Activated CD4-positive, alpha-beta T cell treated with anti-CD3 and anti-CD28 coated beads, Interleukin-2, amount 10 ng/mL, durations not matched to agents 24 days and 14 days (primary cell): ENCODE results near the gene STARD3NL. TPM values are rescaled to one million over a fixed set of nuclear protein-coding genes. Genes with fewer than 3 reads are reported as not detected.

Source experiments
- DNase-seq: peaks from one replicate; pipeline ENCODE4 v3.0.0; 2022
- H3K27ac Mint-ChIP-seq: one replicate; pipeline ENCODE4 v1.8.0; 2022; ENCODE audit warnings: mild to moderate bottlenecking, mixed read lengths
- H3K27me3 Mint-ChIP-seq: one replicate; pipeline ENCODE4 v1.8.0; 2022; ENCODE audit warnings: mixed read lengths
- H3K36me3 Mint-ChIP-seq: one replicate; pipeline ENCODE4 v1.8.0; 2022; ENCODE audit warnings: low read depth, mild to moderate bottlenecking, mixed read lengths
- H3K4me1 Mint-ChIP-seq: one replicate; pipeline ENCODE4 v1.8.0; 2021; ENCODE audit warnings: mixed read lengths
- H3K4me3 Mint-ChIP-seq: one replicate; pipeline ENCODE4 v1.8.0; 2022; ENCODE audit warnings: mild to moderate bottlenecking, moderate library complexity, mixed read lengths
- H3K9me3 Mint-ChIP-seq: one replicate; pipeline ENCODE4 v1.8.0; 2021; ENCODE audit warnings: mixed read lengths
- intact Hi-C: fragments of 100-400 bp; cut with micrococcal nuclease; formaldehyde crosslinking; loops from one replicate; pipeline ENCODE4 v1.15.1; 2023
- total RNA-seq: library from RNA; stranded (reverse); gene quantifications from 2 replicates; pipeline ENCODE4 v1.2.3, GENCODE V29; 2022

Gene STARD3NL, protein sequence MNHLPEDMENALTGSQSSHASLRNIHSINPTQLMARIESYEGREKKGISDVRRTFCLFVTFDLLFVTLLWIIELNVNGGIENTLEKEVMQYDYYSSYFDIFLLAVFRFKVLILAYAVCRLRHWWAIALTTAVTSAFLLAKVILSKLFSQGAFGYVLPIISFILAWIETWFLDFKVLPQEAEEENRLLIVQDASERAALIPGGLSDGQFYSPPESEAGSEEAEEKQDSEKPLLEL
- 27.1 and 27.5 TPM in 2 replicates for total RNA-seq

DNA sequence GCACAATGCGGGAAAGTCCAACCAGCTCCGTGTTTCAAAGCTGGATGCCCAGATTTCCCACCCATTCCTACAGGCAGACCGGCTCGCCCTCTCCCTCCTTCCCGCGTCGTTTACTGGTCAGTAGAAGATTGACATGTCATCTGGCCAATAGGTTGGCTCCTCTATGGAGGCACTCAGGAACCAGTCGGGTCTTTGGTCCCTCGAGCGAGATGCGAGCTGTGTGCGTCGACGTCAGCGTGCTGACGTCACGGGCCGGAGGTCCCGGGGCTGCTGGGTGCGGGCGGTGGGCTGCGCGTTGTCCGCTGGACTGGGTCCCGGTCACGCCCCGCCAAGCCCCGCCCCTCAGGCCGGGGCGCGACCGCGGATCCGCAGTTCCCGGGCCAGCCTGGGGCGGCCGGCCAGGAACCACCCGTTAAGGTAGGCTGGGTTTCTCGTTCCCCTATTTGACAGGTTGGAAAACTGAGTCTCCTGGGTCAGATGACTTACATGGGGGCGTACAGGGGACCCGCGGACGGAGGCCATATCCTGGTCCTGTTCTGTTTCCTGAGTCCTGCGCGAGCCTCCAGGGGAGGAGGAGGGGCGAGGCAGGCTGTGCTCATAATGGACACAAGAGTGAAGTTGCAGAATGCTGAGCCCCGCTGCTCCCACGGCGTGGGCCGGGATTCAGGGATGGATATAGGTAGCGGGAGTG is at the start of gene STARD3NL:
STARD3NL (plus strand) TSS at position 242 of the 691 bp plus-strand sequence. CDS start 29,260 bp downstream, outside the sequence.
- Mint-ChIP-seq H3K4me3 (peak within 1 kb of the TSS; percentile 97), H3K36me3 (peaks cover 8% of the 10 kb centered on the region), H3K9me3 (peaks cover 6% of the 10 kb centered on the region), H3K27ac (peak within 1 kb of the TSS; percentile 92), H3K27me3 (peaks cover 11% of the 10 kb centered on the region), H3K4me1 (peaks cover 34% of the 10 kb centered on the region)
- peak; percentile 97 for DNase-seq
- intact Hi-C loops: loop anchor here (1.0 to 5.0 kb wide), 6 partner anchors 45 to 729 kb away; partner anchors contain the start of gene VPS41

DNA sequence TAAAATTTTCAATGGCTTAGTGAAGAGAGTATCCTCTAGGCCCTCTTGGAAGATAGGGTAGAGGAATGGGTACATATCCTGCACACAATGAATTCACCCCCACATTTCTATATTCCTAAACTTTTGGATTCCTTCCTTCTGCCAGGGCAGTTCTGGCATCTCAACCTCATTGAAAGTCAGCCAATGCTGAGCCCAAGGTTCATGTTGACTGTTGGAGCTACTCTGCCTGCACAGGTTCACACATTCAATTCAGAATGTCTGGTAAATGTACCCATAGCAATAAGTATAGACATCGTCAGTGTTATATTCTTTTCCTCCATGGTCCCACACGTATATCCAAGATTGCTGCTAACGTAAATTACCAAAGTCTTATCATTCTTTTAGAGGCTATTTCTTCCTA is 48.9 kb upstream of the STARD3NL start:
- no peak overlapping the region for H3K4me3 Mint-ChIP-seq
- H3K9me3 Mint-ChIP-seq: no peaks in the 10 kb centered on the region
- H3K36me3 Mint-ChIP-seq: no peaks in the 10 kb centered on the region
- peaks cover 7% of the 10 kb centered on the region for H3K27me3 Mint-ChIP-seq
- DNase-seq: no peak
- intact Hi-C loops: loop anchor here (5.0 kb wide), 1 partner anchor 48 kb away; the partner anchor contains the start of gene STARD3NL
- H3K27ac Mint-ChIP-seq: no peak overlapping the region
- no peaks in the 10 kb centered on the region for H3K4me1 Mint-ChIP-seq

DNA sequence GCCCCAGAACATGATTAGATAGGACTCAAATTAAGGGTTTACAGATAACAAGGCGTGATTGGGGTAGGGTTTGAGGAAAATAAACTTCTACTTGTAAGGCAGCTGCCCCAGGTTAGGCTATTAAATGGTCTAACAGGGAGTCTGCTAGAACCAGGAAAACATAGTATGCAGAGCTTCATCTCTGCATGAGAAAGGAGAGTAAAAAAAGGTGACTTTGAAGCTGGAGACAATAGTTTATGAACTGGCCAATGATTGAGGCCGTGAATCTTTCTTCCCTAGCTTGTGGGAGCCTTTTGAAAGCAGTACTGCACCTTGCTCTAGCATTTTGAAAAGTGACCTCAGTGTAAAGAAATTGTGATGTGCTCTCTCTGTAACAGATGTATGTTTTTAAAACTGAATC is 48.5 kb upstream of the STARD3NL start:
- no peaks in the 10 kb centered on the region for H3K9me3 Mint-ChIP-seq
- H3K4me3 Mint-ChIP-seq: no peak overlapping the region
- H3K27me3 Mint-ChIP-seq: peaks cover 8% of the 10 kb centered on the region
- H3K4me1 Mint-ChIP-seq: no peaks in the 10 kb centered on the region
- H3K27ac Mint-ChIP-seq: no peak overlapping the region
- no peak for DNase-seq
- intact Hi-C loops: loop anchor here (5.0 kb wide), 1 partner anchor 48 kb away; the partner anchor contains the start of gene STARD3NL
- H3K36me3 Mint-ChIP-seq: no peaks in the 10 kb centered on the region

DNA sequence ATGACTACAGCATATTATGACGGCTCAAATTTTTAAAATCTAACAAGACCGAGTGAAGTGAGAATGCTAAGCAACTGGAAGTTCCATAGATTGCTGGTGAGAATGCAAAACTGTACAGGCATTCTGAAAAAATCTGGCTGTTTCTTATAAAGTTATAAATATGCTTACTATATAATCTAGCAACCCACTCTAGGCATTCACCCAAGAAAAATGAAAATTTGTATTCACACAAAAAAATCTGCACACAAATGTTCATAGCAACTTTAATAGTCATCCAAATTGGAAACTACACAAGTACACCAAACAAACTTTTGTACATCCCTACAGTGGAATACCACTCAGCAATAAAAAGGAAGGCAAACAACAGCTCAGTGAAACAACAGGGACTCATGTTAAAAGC is 39.9 kb upstream of the STARD3NL start:
- intact Hi-C loops: no loop called here
- Mint-ChIP-seq H3K36me3 (no peaks in the 10 kb centered on the region), H3K4me3 (no peak overlapping the region), H3K27ac (no peak overlapping the region), H3K9me3 (no peaks in the 10 kb centered on the region), H3K4me1 (no peaks in the 10 kb centered on the region), H3K27me3 (peaks cover 17% of the 10 kb centered on the region)
- DNase-seq: no peak

DNA sequence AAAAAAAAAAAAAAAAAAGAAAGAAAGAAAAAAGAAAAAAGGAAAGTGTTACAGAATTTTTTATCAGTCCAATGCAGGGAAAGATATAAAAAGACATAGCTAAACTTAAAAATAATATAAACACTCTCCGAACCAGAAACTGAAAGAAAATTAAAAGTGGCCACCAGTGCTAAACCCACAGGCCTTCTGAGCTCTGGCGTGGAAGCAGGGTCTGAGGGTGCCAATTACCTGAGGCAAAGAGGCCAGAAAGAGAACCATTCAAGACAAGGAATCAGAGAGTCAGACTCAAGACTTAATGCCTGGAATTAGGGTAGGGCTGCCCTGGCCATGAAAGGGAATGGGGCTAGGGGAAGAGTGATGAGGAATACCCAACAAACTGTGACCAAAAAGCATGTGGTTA is 36.9 kb upstream of the STARD3NL start:
- H3K27me3 Mint-ChIP-seq: peaks cover 14% of the 10 kb centered on the region
- H3K27ac Mint-ChIP-seq: no peak overlapping the region
- H3K9me3 Mint-ChIP-seq: no peaks in the 10 kb centered on the region
- no peak overlapping the region for H3K4me3 Mint-ChIP-seq
- no peaks in the 10 kb centered on the region for H3K36me3 Mint-ChIP-seq
- H3K4me1 Mint-ChIP-seq: no peaks in the 10 kb centered on the region
- intact Hi-C loops: no loop called here
- no peak for DNase-seq

DNA sequence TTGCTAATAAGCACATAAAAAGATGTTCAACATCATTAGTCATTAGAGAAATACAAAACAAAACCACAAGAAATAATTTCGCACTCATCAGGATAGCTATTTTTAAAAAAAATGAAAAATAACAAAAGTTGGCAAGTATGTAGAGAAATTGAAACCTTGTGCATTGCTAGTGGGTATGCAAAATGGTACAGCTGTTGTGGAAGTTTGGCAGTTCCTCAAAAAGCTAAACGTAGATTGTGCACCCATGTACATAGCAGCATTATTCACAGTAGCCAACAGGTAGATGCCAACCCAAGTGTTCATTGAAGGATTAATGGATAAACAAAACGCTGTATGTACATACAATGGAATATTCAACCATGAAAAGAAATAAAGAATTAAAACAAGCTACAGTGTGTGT is 35.3 kb upstream of the STARD3NL start:
- H3K27me3 Mint-ChIP-seq: peaks cover 15% of the 10 kb centered on the region
- no peak overlapping the region for H3K4me3 Mint-ChIP-seq
- no peaks in the 10 kb centered on the region for H3K36me3 Mint-ChIP-seq
- no peaks in the 10 kb centered on the region for H3K4me1 Mint-ChIP-seq
- no peaks in the 10 kb centered on the region for H3K9me3 Mint-ChIP-seq
- DNase-seq: no peak
- intact Hi-C loops: no loop called here
- H3K27ac Mint-ChIP-seq: no peak overlapping the region

DNA sequence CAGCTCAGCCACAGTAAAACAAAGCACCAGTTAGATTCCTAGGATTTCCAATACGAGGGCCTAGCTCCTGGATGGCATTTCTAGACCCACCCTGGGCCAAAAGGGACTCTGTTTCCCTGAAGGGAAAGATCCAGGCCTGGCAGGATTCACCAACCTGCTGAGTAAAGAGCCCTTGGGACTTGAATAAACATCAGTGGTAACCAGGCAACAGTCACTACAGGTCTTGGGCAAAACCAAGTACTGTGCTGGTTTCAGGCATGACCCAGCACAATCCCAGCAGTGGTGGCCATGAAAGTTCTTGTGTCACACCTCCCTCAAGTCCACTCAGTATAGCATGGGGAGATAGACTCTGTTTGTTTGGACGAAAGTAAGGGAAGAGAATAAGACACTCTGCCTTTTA is 31.0 kb upstream of the STARD3NL start:
- DNase-seq: no peak
- Mint-ChIP-seq H3K27ac (no peak overlapping the region), H3K4me3 (no peak overlapping the region), H3K9me3 (no peaks in the 10 kb centered on the region), H3K36me3 (no peaks in the 10 kb centered on the region), H3K4me1 (no peaks in the 10 kb centered on the region), H3K27me3 (peaks cover 28% of the 10 kb centered on the region)
- intact Hi-C loops: no loop called here

DNA sequence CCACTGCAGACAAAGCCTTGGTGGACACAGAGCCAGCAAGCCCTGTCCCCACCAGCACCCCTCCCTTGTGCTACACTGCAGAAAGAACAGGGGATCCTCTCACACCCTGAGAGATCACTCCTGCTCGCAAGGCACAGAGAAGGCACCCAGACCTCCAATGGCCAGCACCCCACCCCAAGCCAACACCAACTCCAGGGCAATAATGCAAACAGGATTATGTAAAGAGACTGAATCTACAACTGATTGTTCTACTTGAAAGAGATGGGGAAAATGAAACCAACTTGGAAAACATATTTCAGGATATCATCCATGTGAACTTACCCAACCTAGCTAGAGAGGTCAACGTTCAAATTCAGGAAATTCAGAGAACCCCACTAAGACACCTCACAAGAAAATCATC is 26.5 kb upstream of the STARD3NL start:
- Mint-ChIP-seq H3K4me1 (no peaks in the 10 kb centered on the region), H3K27ac (no peak overlapping the region), H3K27me3 (peaks cover 50% of the 10 kb centered on the region), H3K36me3 (no peaks in the 10 kb centered on the region), H3K9me3 (no peaks in the 10 kb centered on the region), H3K4me3 (no peak overlapping the region)
- DNase-seq: no peak
- intact Hi-C loops: no loop called here

DNA sequence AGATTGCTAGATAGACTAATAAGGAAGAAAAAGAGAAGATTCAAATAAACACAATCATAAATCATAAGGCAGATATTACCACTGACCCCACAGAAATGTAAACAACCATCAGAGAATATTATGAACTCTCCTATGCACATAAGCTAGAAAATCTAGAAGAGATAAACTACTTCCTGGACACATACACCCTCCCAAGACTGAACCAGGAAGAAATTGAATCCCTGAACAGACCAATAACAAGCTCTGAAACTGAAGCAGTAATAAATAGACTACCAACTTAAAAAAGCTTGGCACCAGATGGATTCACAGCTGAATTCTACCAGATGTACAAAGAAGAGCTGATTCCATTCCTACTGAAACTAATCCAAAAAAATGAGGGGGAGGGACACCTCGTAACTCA is 24.5 kb upstream of the STARD3NL start:
- Mint-ChIP-seq H3K4me1 (no peaks in the 10 kb centered on the region), H3K9me3 (no peaks in the 10 kb centered on the region), H3K27me3 (peaks cover 45% of the 10 kb centered on the region), H3K36me3 (no peaks in the 10 kb centered on the region), H3K4me3 (no peak overlapping the region), H3K27ac (no peak overlapping the region)
- intact Hi-C loops: no loop called here
- no peak for DNase-seq

DNA sequence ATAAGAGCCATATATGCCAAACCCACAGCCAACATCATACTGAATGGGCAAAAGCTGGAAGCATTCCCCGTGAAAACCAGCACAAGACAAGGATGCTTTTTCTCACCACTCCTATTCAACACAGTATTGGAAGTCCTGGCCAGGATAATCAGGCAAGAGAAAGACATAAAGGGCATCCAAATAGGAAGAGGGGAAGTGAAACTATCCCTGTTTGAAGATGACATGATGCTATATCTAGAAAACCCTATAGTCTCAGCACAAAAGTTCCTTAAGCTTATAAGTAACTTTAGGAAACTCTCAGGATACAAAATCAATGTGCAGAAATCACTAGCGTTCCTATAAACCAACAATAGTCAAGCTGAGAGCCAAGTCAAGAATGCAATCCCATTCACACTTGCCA is 23.8 kb upstream of the STARD3NL start:
- H3K27me3 Mint-ChIP-seq: peaks cover 43% of the 10 kb centered on the region
- H3K27ac Mint-ChIP-seq: no peak overlapping the region
- DNase-seq: no peak
- H3K4me3 Mint-ChIP-seq: no peak overlapping the region
- H3K36me3 Mint-ChIP-seq: no peaks in the 10 kb centered on the region
- no peaks in the 10 kb centered on the region for H3K9me3 Mint-ChIP-seq
- intact Hi-C loops: no loop called here
- H3K4me1 Mint-ChIP-seq: no peaks in the 10 kb centered on the region

DNA sequence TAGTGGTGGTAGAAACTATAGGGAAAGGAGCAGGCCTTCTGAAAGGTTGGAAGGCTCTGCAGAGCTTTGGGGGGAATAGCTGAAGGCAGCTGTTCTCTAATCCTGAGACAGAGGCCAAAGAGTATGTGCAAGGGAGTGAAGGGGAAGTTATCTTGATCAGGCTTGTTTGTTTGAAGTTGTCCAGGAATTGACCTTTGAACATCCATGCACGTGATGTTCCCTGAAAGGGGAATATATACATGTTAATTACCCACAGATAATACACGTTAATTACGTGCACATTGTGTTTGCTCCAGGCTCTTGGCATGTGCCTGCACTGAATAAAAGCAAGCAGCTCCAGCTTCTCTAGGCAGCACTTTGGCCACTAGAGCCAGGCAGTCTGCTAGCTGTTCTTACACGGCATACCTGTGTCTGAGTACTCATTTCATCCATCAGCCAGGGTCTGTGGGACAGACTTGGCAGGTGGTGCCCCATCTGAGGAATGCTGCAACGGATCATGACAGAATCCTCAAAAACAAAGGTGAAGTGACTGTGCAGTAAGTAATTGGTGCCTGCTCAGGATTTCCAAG is 18.0 kb upstream of the STARD3NL start:
- Mint-ChIP-seq H3K27ac (no peak overlapping the region), H3K27me3 (peaks cover 35% of the 10 kb centered on the region), H3K4me3 (no peak overlapping the region), H3K36me3 (no peaks in the 10 kb centered on the region), H3K4me1 (no peaks in the 10 kb centered on the region), H3K9me3 (no peaks in the 10 kb centered on the region)
- DNase-seq: no peak
- intact Hi-C loops: no loop called here

DNA sequence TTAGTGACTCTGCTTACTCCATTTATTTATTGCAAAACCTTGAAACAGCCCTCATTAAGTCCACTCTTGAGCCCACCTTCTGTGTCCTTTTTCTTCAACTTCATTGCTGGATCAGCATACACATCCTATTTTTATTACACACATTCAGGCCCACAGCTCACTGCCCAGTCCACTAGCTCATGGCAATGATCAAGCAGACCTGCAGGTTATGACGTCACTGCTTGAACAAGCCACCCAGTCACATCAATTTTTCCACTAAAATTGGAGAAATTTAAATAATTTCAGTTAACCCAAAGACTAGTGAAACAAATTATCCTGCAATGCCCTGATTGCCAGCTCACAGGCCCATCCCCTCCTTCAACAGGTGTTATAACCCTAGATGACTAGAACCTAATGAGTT is 16.0 kb upstream of the STARD3NL start:
- intact Hi-C loops: no loop called here
- H3K4me1 Mint-ChIP-seq: no peaks in the 10 kb centered on the region
- no peak overlapping the region for H3K27ac Mint-ChIP-seq
- no peaks in the 10 kb centered on the region for H3K9me3 Mint-ChIP-seq
- no peak overlapping the region for H3K4me3 Mint-ChIP-seq
- peaks cover 37% of the 10 kb centered on the region for H3K27me3 Mint-ChIP-seq
- no peak for DNase-seq
- no peaks in the 10 kb centered on the region for H3K36me3 Mint-ChIP-seq

DNA sequence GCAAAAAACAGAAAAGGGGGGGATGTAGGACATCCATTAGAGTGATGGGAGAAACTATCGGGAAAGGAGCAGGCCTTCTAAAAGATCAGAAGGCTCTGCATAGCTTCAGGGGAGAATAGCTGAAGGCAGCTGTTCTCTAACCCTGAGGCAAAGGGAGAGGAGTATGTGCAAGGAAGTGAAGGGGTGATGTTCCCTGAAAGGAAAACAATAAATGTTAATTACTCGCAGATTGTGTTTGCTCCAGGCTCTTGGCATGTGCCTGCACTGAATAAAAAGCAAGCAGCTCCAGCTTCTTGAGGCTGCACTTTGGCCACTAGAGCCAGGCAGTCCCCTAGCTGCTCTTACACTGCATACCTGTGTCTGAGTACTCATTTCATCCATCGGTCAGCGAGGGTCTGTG is 14.4 kb upstream of the STARD3NL start:
- Mint-ChIP-seq H3K36me3 (no peaks in the 10 kb centered on the region), H3K27ac (no peak overlapping the region), H3K9me3 (no peaks in the 10 kb centered on the region), H3K27me3 (peaks cover 44% of the 10 kb centered on the region), H3K4me1 (peaks cover 3% of the 10 kb centered on the region), H3K4me3 (no peak overlapping the region)
- no peak for DNase-seq
- intact Hi-C loops: no loop called here

DNA sequence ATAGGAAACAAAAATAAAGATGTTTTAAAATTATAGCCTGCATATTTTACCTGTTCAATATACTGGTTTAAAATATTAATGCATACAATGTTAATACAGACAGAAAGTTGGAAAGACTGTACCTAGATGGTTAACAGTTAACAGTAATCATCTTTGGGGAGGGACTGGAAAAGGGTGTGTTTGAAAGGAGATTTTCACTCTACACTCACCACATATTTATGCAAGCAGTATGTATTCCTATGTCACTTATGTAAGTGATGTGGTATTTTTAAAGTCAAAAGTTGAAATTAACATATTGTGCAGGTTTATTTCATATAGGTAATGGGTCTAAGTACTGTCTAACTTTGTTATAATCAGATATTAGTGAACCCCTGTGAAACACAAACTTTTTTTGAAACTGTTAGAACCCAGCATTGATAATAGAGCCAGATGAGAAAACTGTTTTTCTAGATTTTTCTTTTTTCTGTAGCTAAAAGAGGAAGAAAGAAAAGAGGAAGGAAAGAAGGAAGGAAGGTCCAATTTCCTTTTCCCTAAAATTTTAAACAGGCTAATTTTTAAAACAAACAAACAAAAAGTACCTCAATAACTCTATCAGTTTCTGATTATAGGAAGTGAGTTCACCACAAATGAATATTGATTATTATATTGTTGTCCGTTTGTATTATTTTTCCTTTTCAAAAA is 9.0 kb upstream of the STARD3NL start:
- DNase-seq: no peak
- H3K27me3 Mint-ChIP-seq: peaks cover 54% of the 10 kb centered on the region
- H3K27ac Mint-ChIP-seq: no peak overlapping the region
- H3K9me3 Mint-ChIP-seq: peaks cover 3% of the 10 kb centered on the region
- no peak overlapping the region for H3K4me3 Mint-ChIP-seq
- H3K36me3 Mint-ChIP-seq: no peaks in the 10 kb centered on the region
- peaks cover 15% of the 10 kb centered on the region for H3K4me1 Mint-ChIP-seq
- intact Hi-C loops: no loop called here
